ENCODE results near the gene LCN10. TPM values are rescaled to one million over a fixed set of nuclear protein-coding genes. Genes with fewer than 3 reads are reported as not detected.

The LCN10 gene
- total and polyA plus RNA-seq, 2 of the 13 experiments (the other 11 are each of a cell fraction or from before 2014, with no cell fraction given) = 0.53 to 0.61 TPM

GRCh38 chr9:136748201-136748600 is 5.5 kb upstream of the LCN10 start, which contains the start of gene LCN6 (continued):
- TF ChIP-seq ZNF770 (CRISPR knock-in tag; IDR thresholded peaks at IDR 0.05) (no peak), NCOA2 (CRISPR knock-in tag; IDR thresholded peaks at IDR 0.05) (no peak), RFX3 (CRISPR knock-in tag; IDR thresholded peaks at IDR 0.05) (no peak), ZNF562 (CRISPR knock-in tag; IDR thresholded peaks at IDR 0.05; ENCODE audit: borderline replicate concordance) (no peak), HIVEP1 (CRISPR knock-in tag; IDR thresholded peaks at IDR 0.05) (no peak), FOXC1 (CRISPR knock-in tag; IDR thresholded peaks at IDR 0.05; ENCODE audit: borderline replicate concordance) (no peak)

GRCh38 chr9:136747161-136748060 is 4.7 kb upstream of the LCN10 start:
- Histone ChIP-seq H3K27ac (ENCODE audit: extremely low read length, insufficient read depth, low read length) (no peak overlapping the region), H3K9me3 (ENCODE audit: low read length) (peaks cover 14% of the 10 kb centered on the region), H4K20me1 (ENCODE audit: insufficient read depth, low read length) (no peaks in the 10 kb centered on the region), H3K9ac (ENCODE audit: insufficient read depth, low read depth, low read length) (no peak overlapping the region), H3K4me2 (ENCODE audit: low read depth, low read length) (no peak overlapping the region), H3K36me3 (replicated peaks in 1 of 2; ENCODE audit: control insufficient read depth in 1 of 2, insufficient read depth in 2 of 2, low read length in 2 of 2) (no peaks in the 10 kb centered on the region), H2AFZ (ENCODE audit: low read length) (no peak overlapping the region), H3K79me2 (ENCODE audit: insufficient read depth, low read length) (no peaks in the 10 kb centered on the region), H3K4me1 (ENCODE audit: insufficient read depth, low read length) (peaks cover 4% of the 10 kb centered on the region), H3K27me3 (ENCODE audit: control insufficient read depth in 1 of 2, insufficient read depth in 2 of 2, low read length in 2 of 2) (peaks cover 25 to 68% of the 10 kb centered on the region in 2 experiments; a peak in 4 of 5 replicates), H3K4me3 (replicated peaks in 1 of 3; ENCODE audit: insufficient read depth in 1 of 3, low read depth in 2 of 3, low read length in 3 of 3) (no peak overlapping the region)
- CTCF ChIA-PET (ENCODE audit: low intra/inter-chr PET ratio, low total read pairs) = no interaction called here
- DNase-seq (ENCODE audit: low spot score) (no peak), FAIRE-seq (no peak), ATAC-seq (no peak)
- POLR2A ChIA-PET = no interaction called here
- WGBS (ENCODE audit: low lambda C conversion rate) = 55% methylated on average over 14 of the region's 22 CpGs
- in situ Hi-C loops (cut with HindIII; ENCODE audit: extremely low pct_ligation_motif_present, low pct_unique_long_range_greater_than_20kb) (no loop called here), intact Hi-C loops (cut with micrococcal nuclease; ENCODE audit: unreplicated experiment) (no loop called here)
- no TSS peak for BruUV-seq (replicated peaks)
- TF ChIP-seq ZBTB46 (CRISPR knock-in tag; IDR thresholded peaks at IDR 0.05; ENCODE audit: borderline replicate concordance) = no peak
- TF ChIP-seq ZBTB38 (CRISPR knock-in tag; IDR thresholded peaks at IDR 0.05) = no peak
- no peak for TF ChIP-seq ZNF710 (CRISPR knock-in tag; IDR thresholded peaks at IDR 0.05; ENCODE audit: borderline replicate concordance)
- no peak for TF ChIP-seq NFYC (CRISPR knock-in tag; IDR thresholded peaks at IDR 0.05)
- 0 out of 2 replicates have a peak, but pooled peaks have one; percentile 19 for TF ChIP-seq HNRNPL (IDR thresholded peaks at IDR 0.05; ENCODE audit: low read depth, low read length)
- no peak for TF ChIP-seq ZFP62 (CRISPR knock-in tag; IDR thresholded peaks at IDR 0.05)
- TF ChIP-seq MYPOP (CRISPR knock-in tag; IDR thresholded peaks at IDR 0.05) = no peak
- TF ChIP-seq CERS6 (CRISPR knock-in tag; IDR thresholded peaks at IDR 0.05) = no peak
